Stimulated activated memory B cell treated with anti-CD40 and anti-IgM and Interleukin-4, amounts not matched to agents 10 μg/mL and 1 μg/mL and 100 μg/mL, for 72 hours (primary cell): ENCODE results near the gene KDR.

Experiments
- ATAC-seq: fragments of 150-1000 bp; cut with Tn5 transposase; 2 replicates; pipeline ENCODE4 v1.10.0; 2021
- H3K27ac Mint-ChIP-seq: one replicate; pipeline ENCODE4 v1.8.0; 2022; ENCODE audit warnings: mild to moderate bottlenecking, mixed read lengths
- H3K27me3 Mint-ChIP-seq: one replicate; pipeline ENCODE4 v1.8.0; 2022; ENCODE audit warnings: mixed read lengths
- H3K36me3 Mint-ChIP-seq: one replicate; pipeline ENCODE4 v1.8.0; 2022; ENCODE audit warnings: mixed read lengths
- H3K4me1 Mint-ChIP-seq: one replicate; pipeline ENCODE4 v1.8.0; 2022; ENCODE audit warnings: mixed read lengths
- H3K4me3 Mint-ChIP-seq: one replicate; pipeline ENCODE4 v1.8.0; 2022; ENCODE audit warnings: mild to moderate bottlenecking, moderate library complexity, mixed read lengths
- H3K9me3 Mint-ChIP-seq: one replicate; pipeline ENCODE4 v1.8.0; 2022; ENCODE audit warnings: mixed read lengths

Gene KDR

GRCh38 chr4:55133951-55134350, 8.6 kb upstream of the KDR start:
- no peaks in the 10 kb centered on the region for H3K27me3 Mint-ChIP-seq
- no peak overlapping the region for H3K4me3 Mint-ChIP-seq
- no peak overlapping the region for H3K27ac Mint-ChIP-seq
- ATAC-seq = no peak
- no peaks in the 10 kb centered on the region for H3K4me1 Mint-ChIP-seq
- H3K9me3 Mint-ChIP-seq = no peaks in the 10 kb centered on the region
- H3K36me3 Mint-ChIP-seq = no peaks in the 10 kb centered on the region

GRCh38 chr4:55132775-55133174, 7.4 kb upstream of the KDR start:
- Mint-ChIP-seq H3K27ac (no peak overlapping the region), H3K4me1 (no peaks in the 10 kb centered on the region), H3K36me3 (no peaks in the 10 kb centered on the region), H3K4me3 (no peak overlapping the region), H3K9me3 (no peaks in the 10 kb centered on the region), H3K27me3 (no peaks in the 10 kb centered on the region)
- ATAC-seq = no peak

GRCh38 chr4:55127521-55127920, 2.1 kb upstream of the KDR start:
- Mint-ChIP-seq H3K9me3 (no peaks in the 10 kb centered on the region), H3K36me3 (no peaks in the 10 kb centered on the region), H3K4me3 (no peak overlapping the region), H3K27me3 (peaks cover 37% of the 10 kb centered on the region), H3K27ac (no peak overlapping the region), H3K4me1 (no peaks in the 10 kb centered on the region)
- no peak for ATAC-seq

- peaks cover 37% of the 10 kb centered on the region for H3K27me3 Mint-ChIP-seq
- H3K9me3 Mint-ChIP-seq = no peaks in the 10 kb centered on the region
- no peak overlapping the region for H3K4me3 Mint-ChIP-seq
- no peak for ATAC-seq
- H3K4me1 Mint-ChIP-seq = no peaks in the 10 kb centered on the region
- H3K36me3 Mint-ChIP-seq = no peaks in the 10 kb centered on the region
- H3K27ac Mint-ChIP-seq = no peak overlapping the region
Measured at GRCh38 chr4:55127053-55127452, 1.7 kb upstream of the KDR start.

- H3K4me1 Mint-ChIP-seq = no peaks in the 10 kb centered on the region
- peaks cover 37% of the 10 kb centered on the region for H3K27me3 Mint-ChIP-seq
- peak overlapping the region; percentile 3 for H3K4me3 Mint-ChIP-seq
- H3K27ac Mint-ChIP-seq = no peak overlapping the region
- no peaks in the 10 kb centered on the region for H3K9me3 Mint-ChIP-seq
- ATAC-seq = no peak
- H3K36me3 Mint-ChIP-seq = no peaks in the 10 kb centered on the region
Measured at GRCh38 chr4:55125763-55126541, 557 bp upstream of the KDR start.

GRCh38 chr4:55124322-55125076, 896 bp downstream of the KDR start:
- Mint-ChIP-seq H3K9me3 (no peaks in the 10 kb centered on the region), H3K4me1 (no peaks in the 10 kb centered on the region), H3K27ac (no peak overlapping the region), H3K36me3 (no peaks in the 10 kb centered on the region), H3K4me3 (no peak overlapping the region), H3K27me3 (peaks cover 37% of the 10 kb centered on the region)
- no peak for ATAC-seq

DNA sequence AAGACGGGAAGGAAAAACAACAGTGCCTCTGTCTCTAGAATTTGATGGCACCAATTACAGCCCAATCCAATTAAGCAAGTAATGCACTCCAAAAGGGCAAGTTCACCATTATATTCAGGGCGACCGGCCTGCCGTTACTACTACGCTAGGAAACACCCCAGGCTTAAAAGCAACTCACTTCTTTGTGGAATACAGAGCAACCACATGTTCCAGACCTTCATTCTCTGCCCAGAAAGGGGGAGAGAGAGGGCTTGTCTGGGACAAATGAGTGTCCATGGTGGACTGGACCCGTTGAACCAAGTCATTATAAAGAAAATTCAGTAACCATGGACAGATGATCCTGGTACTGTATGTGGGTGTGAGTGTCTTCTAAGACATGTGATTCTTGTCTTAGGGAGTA, 1.6 kb downstream of the KDR start:
- no peak for ATAC-seq
- no peak overlapping the region for H3K27ac Mint-ChIP-seq
- H3K9me3 Mint-ChIP-seq = no peaks in the 10 kb centered on the region
- H3K36me3 Mint-ChIP-seq = no peaks in the 10 kb centered on the region
- no peaks in the 10 kb centered on the region for H3K4me1 Mint-ChIP-seq
- H3K4me3 Mint-ChIP-seq = no peak overlapping the region
- H3K27me3 Mint-ChIP-seq = peaks cover 37% of the 10 kb centered on the region

DNA sequence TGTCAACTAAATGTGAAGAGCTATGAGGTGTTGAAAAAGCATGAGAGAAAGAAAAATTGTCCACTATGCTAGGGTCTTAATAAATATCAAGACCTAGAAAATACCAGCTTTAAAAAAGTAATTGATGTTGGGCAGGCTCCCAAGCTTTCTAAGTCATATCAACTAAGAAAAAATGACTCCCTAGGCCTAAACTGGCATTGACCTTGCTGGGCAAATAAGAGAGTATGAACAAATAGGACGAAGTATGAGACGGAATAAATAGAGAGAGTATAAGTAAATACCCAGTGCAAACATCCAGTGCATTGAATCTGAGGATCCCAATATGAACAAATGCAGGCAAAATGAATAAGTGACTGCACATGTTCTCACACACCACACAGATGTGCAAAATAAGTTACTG, 3.2 kb downstream of the KDR start:
- H3K27ac Mint-ChIP-seq = no peak overlapping the region
- H3K27me3 Mint-ChIP-seq = peaks cover 36% of the 10 kb centered on the region
- H3K4me3 Mint-ChIP-seq = no peak overlapping the region
- no peaks in the 10 kb centered on the region for H3K36me3 Mint-ChIP-seq
- no peaks in the 10 kb centered on the region for H3K9me3 Mint-ChIP-seq
- no peaks in the 10 kb centered on the region for H3K4me1 Mint-ChIP-seq
- no peak for ATAC-seq

- H3K27ac Mint-ChIP-seq = no peak overlapping the region
- no peaks in the 10 kb centered on the region for H3K9me3 Mint-ChIP-seq
- H3K4me1 Mint-ChIP-seq = no peaks in the 10 kb centered on the region
- no peaks in the 10 kb centered on the region for H3K36me3 Mint-ChIP-seq
- H3K4me3 Mint-ChIP-seq = no peak overlapping the region
- H3K27me3 Mint-ChIP-seq = peaks cover 27% of the 10 kb centered on the region
- no peak for ATAC-seq
Measured at GRCh38 chr4:55121246-55121645, 4.1 kb downstream of the KDR start.

DNA sequence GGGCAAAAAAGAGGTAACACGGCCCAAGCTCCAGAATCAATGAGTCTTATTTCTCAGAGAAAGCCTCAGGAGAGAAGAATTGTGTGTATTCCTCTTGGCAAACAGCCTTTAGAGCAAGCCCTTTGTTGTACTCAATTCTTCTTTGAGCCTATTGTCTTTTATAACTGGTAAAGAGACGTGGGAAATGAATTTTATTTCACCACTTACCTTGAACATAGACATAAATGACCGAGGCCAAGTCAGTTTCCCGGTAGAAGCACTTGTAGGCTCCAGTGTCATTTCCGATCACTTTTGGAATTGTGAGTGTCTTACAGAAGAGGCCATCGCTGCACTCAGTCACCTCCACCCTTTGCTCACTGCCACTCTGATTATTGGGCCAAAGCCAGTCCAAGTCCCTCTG, 7.0 kb downstream of the KDR start:
- H3K4me3 Mint-ChIP-seq = no peak overlapping the region
- H3K27ac Mint-ChIP-seq = no peak overlapping the region
- H3K36me3 Mint-ChIP-seq = no peaks in the 10 kb centered on the region
- H3K27me3 Mint-ChIP-seq = no peaks in the 10 kb centered on the region
- no peaks in the 10 kb centered on the region for H3K9me3 Mint-ChIP-seq
- H3K4me1 Mint-ChIP-seq = no peaks in the 10 kb centered on the region
- ATAC-seq = no peak

DNA sequence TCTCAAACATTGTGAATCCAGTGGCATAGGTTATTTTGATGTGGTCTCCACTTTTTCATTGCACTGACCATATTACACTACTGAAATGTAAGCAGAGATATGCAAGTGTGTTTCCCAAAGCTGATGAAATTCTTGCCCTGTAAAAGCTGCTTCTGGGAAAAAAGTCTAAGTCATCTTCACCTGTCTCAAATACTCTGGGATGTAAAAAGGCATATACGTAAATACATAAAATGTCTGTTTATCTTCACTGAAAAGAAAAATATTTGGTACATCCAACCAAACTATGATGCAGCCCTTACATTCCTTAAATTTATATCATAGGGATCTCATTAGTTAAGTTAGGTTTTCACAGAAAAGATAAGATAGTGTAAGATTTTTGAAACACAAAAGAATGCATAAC, 7.9 kb downstream of the KDR start:
- no peak overlapping the region for H3K4me3 Mint-ChIP-seq
- no peaks in the 10 kb centered on the region for H3K36me3 Mint-ChIP-seq
- no peak overlapping the region for H3K27ac Mint-ChIP-seq
- ATAC-seq = no peak
- H3K27me3 Mint-ChIP-seq = no peaks in the 10 kb centered on the region
- H3K4me1 Mint-ChIP-seq = no peaks in the 10 kb centered on the region
- H3K9me3 Mint-ChIP-seq = no peaks in the 10 kb centered on the region

GRCh38 chr4:55116450-55116849, 8.9 kb downstream of the KDR start:
- Mint-ChIP-seq H3K27ac (no peak overlapping the region), H3K9me3 (no peaks in the 10 kb centered on the region), H3K36me3 (no peaks in the 10 kb centered on the region), H3K27me3 (no peaks in the 10 kb centered on the region), H3K4me3 (no peak overlapping the region), H3K4me1 (no peaks in the 10 kb centered on the region)
- ATAC-seq = no peak

- H3K36me3 Mint-ChIP-seq = no peaks in the 10 kb centered on the region
- H3K4me1 Mint-ChIP-seq = no peaks in the 10 kb centered on the region
- H3K27me3 Mint-ChIP-seq = no peaks in the 10 kb centered on the region
- no peak for ATAC-seq
- H3K9me3 Mint-ChIP-seq = peaks cover 7% of the 10 kb centered on the region
- no peak overlapping the region for H3K4me3 Mint-ChIP-seq
- H3K27ac Mint-ChIP-seq = no peak overlapping the region
Measured at GRCh38 chr4:55111601-55112000, 13.8 kb downstream of the KDR start.

- H3K4me1 Mint-ChIP-seq = no peaks in the 10 kb centered on the region
- H3K4me3 Mint-ChIP-seq = no peak overlapping the region
- H3K27me3 Mint-ChIP-seq = no peaks in the 10 kb centered on the region
- H3K9me3 Mint-ChIP-seq = peaks cover 7% of the 10 kb centered on the region
- ATAC-seq = no peak
- H3K27ac Mint-ChIP-seq = no peak overlapping the region
- H3K36me3 Mint-ChIP-seq = no peaks in the 10 kb centered on the region
Measured at GRCh38 chr4:55110131-55110530, 15.3 kb downstream of the KDR start.

DNA sequence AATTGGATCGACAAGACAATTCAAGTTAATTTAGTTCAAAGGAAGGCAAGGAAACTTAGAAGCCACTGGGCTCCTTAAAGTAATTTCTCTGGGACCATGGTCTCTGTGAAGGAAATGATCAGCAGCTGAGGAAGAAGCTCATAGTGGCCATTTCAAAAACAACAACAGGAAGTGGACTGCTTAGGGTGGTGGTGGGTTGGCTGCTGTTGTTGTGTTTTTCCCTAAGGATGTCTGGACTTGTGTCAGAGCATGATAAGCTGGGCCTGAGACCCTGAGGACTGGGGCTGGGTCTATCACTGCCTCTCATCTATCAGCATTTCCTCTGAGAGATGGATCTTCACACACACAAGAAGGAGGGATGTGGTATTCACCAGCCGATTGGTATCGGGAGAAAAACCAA, 18.3 kb downstream of the KDR start:
- ATAC-seq = no peak
- no peak overlapping the region for H3K4me3 Mint-ChIP-seq
- no peaks in the 10 kb centered on the region for H3K36me3 Mint-ChIP-seq
- no peak overlapping the region for H3K27ac Mint-ChIP-seq
- no peaks in the 10 kb centered on the region for H3K27me3 Mint-ChIP-seq
- H3K4me1 Mint-ChIP-seq = no peaks in the 10 kb centered on the region
- H3K9me3 Mint-ChIP-seq = peaks cover 7% of the 10 kb centered on the region

DNA sequence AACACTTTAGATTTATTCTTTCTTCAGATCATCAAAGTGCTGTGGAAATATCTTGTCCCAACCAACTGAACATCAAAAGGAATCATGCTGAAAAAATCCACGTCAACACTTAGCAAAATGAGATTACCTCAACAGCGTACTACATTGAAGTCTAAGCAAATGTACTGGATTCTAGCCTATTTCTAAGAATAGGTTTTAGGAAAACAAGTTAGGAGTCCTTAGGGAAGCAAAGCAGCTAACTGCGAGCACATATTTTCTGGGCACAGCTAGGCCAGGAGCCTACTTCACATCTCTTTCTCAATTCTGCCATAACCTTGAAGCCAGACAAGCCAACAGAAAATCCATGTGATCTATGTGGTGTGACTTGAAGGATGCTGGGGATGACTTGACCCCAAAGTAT, 22.2 kb downstream of the KDR start:
- no peaks in the 10 kb centered on the region for H3K36me3 Mint-ChIP-seq
- H3K4me1 Mint-ChIP-seq = no peaks in the 10 kb centered on the region
- no peaks in the 10 kb centered on the region for H3K9me3 Mint-ChIP-seq
- ATAC-seq = no peak
- H3K27ac Mint-ChIP-seq = no peak overlapping the region
- H3K4me3 Mint-ChIP-seq = no peak overlapping the region
- H3K27me3 Mint-ChIP-seq = no peaks in the 10 kb centered on the region
